Chondrocyte (in vitro differentiated cells): ENCODE measurements around the gene MRPL48. TPM values are rescaled to one million over a fixed set of nuclear protein-coding genes. Genes with fewer than 3 reads are reported as not detected.
A peak's percentile ranks its signal among the peaks of the same experiment; 100 is the strongest.

Experiments
- DNase-seq: peaks from one replicate; pipeline ENCODE4 v3.0.0; 2021; ENCODE audit warnings: mixed read lengths, low spot score
- H3K27ac Mint-ChIP-seq: one replicate; pipeline ENCODE4 v1.8.0; 2021; ENCODE audit warnings: mild to moderate bottlenecking, moderate library complexity, mixed read lengths; ENCODE audit not compliant: unreplicated experiment
- H3K27me3 Mint-ChIP-seq: 2 replicates; pipeline ENCODE4 v1.8.0; 2021; ENCODE audit warnings: low read depth, mixed read lengths
- H3K36me3 Mint-ChIP-seq: 2 replicates; pipeline ENCODE4 v1.8.0; 2021; ENCODE audit warnings: low read depth, mixed read lengths
- H3K4me1 Mint-ChIP-seq: 2 replicates; pipeline ENCODE4 v1.8.0; 2021; ENCODE audit warnings: low read depth, mild to moderate bottlenecking, mixed read lengths
- H3K4me3 Mint-ChIP-seq: one replicate; pipeline ENCODE4 v1.8.0; 2021; ENCODE audit warnings: mild to moderate bottlenecking, moderate library complexity, mixed read lengths; ENCODE audit not compliant: unreplicated experiment
- H3K9me3 Mint-ChIP-seq: 2 replicates; pipeline ENCODE4 v1.8.0; 2021; ENCODE audit warnings: low read depth, mixed read lengths
- long read RNA-seq: library from polyadenylated mRNA; stranded (forward); transcript quantifications from one replicate; pipeline ENCODE4 v2.0.0, GENCODE V29; 2021
- total RNA-seq: library from RNA; stranded (reverse); gene quantifications from 3 replicates; pipeline ENCODE4 v1.2.1, GENCODE V29; 2021
- TF ChIP-seq, protein P1 (sequence below): fragments of 200-600 bp; sonication (generic); IDR thresholded peaks from 2 replicates; pipeline ENCODE4 v1.5.0; 2021; ENCODE audit warnings: antibody characterized with exemption, mild to moderate bottlenecking, moderate library complexity

MRPL48 gene
- total RNA-seq = 21.2 to 29.8 TPM (median 25.8 TPM) in 3 replicates
- long read RNA-seq, transcript MRPL48-201 (8 exons, 1,536 nt) = major isoform, 15 of 24 reads
- long read RNA-seq, partial matches to known transcripts = 1 of 24 reads
- long read RNA-seq, other reads (novel, unspliced or antisense) = 6 of 24 reads

DNA sequence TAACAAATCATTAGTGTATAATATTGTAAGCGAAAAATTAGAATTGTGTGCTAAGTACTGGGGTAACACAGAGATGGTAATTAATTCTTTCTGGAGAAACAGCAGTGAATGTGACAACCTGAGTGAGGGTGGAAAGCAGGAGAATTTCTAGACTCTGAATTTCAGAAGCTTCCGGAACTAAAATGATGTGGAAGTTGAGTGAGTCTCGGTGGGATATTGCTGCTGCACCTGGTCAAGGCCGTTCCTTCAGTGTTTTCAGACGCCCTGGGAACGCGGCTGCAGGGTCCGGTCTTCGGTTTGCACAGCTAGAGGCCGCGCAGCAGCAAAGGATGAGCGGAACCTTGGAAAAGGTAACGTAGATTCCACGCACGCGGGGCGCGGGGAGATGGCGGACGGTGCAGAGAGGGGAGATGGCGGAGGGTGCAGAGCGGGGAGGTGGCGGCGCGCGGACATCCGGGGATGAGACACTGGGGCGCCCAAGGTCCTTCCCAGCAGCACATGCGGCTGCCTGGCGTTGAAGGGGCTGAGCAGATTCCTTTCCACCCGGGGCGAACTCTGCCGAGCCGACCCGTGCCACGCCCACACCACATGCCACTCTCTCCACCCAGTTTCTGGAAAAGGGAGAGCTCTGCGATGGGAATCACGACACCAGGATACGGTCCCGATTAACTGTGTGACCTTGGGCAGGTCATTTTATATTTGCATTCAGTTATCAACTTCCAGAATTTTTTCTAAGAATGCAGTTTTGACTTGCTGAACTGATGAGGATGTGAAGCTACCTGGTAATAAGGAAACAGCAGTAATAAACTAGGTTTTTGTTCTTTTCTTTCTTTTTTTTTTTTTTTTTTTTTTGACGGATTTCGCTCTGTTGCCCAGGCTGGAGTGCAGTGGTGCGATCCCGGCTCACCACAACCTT, at the start of gene MRPL48:
TSS of gene MRPL48 (plus strand) at position 232 of the 916 bp plus-strand sequence. CDS start at position 330, 98 bp downstream.
- Mint-ChIP-seq H3K4me1 (peaks cover 22% of the 10 kb centered on the region), H3K4me3 (peak within 1 kb of the TSS; percentile 97), H3K27me3 (no peaks in the 10 kb centered on the region), H3K9me3 (no peaks in the 10 kb centered on the region), H3K27ac (peak within 1 kb of the TSS; percentile 97), H3K36me3 (no peaks in the 10 kb centered on the region)
- DNase-seq = peak; percentile 98
- TF ChIP-seq, protein P1, sequence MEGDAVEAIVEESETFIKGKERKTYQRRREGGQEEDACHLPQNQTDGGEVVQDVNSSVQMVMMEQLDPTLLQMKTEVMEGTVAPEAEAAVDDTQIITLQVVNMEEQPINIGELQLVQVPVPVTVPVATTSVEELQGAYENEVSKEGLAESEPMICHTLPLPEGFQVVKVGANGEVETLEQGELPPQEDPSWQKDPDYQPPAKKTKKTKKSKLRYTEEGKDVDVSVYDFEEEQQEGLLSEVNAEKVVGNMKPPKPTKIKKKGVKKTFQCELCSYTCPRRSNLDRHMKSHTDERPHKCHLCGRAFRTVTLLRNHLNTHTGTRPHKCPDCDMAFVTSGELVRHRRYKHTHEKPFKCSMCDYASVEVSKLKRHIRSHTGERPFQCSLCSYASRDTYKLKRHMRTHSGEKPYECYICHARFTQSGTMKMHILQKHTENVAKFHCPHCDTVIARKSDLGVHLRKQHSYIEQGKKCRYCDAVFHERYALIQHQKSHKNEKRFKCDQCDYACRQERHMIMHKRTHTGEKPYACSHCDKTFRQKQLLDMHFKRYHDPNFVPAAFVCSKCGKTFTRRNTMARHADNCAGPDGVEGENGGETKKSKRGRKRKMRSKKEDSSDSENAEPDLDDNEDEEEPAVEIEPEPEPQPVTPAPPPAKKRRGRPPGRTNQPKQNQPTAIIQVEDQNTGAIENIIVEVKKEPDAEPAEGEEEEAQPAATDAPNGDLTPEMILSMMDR = no peak

DNA sequence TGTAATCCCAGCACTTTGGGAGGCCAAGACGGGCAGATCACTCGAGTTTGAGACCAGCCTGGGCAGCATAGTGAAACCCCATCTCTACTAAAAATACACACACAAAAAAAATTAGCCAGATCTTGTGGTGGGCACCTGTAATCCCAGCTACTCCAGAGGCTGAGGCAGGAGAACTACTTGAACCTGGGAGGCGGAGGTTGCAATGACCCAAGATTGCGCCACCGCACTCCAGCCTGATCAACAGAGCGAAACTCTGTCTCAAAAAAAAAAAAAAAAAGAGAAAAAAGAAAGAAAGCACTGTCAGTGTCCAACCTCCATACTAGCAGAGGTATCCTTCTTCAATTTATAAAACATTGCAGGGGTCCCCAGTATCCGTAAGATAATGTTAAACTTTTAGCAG, 44.6 kb upstream of the MRPL48 start:
- no peaks in the 10 kb centered on the region for H3K36me3 Mint-ChIP-seq
- no peak for DNase-seq
- no peak overlapping the region for H3K4me3 Mint-ChIP-seq
- no peaks in the 10 kb centered on the region for H3K27me3 Mint-ChIP-seq
- H3K4me1 Mint-ChIP-seq = peaks cover 35% of the 10 kb centered on the region
- H3K27ac Mint-ChIP-seq = peak overlapping the region; percentile 83
- no peaks in the 10 kb centered on the region for H3K9me3 Mint-ChIP-seq
- TF ChIP-seq, protein P1 = no peak

DNA sequence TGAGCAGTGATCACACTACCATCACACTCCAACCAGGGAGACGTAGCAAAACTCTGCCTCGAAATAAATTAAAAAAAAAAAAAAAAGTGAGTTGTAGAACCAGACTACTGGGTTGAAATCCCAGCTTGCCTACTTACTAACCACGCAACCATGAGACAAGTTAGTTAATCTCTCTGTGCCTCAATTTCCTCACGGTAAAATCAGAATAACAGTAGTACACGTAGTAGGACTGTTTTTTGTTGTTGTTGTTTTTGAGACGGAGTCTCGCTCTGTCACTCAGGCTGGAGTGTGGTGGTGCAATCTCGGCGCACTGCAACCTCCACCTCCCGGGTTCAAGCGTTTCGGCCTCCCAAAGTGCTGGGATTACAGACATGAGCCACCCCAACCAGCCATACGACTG, 41.0 kb upstream of the MRPL48 start:
- no peak overlapping the region for H3K4me3 Mint-ChIP-seq
- TF ChIP-seq, protein P1 = no peak
- no peaks in the 10 kb centered on the region for H3K36me3 Mint-ChIP-seq

DNA sequence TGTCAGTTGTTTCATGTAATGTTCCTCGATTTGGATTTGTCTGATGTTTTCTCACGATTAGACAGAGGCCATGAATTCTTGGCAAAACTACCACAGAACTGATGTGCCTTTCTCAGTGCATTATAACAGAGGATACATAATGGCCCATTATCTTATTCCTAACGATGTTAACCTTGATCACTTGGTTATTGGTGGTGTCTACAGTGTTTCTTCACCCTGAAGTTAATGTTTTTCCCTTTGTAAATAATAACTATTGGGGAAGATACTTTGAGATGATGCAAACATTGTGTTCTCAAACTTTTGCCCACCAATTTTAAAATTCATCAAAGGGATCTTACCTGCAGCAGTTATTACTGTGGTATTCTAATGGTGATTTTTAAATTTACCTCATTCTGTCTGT, 39.9 kb upstream of the MRPL48 start:
- no peak for DNase-seq
- Mint-ChIP-seq H3K4me3 (no peak overlapping the region), H3K4me1 (peaks cover 59% of the 10 kb centered on the region), H3K36me3 (no peaks in the 10 kb centered on the region), H3K9me3 (no peaks in the 10 kb centered on the region), H3K27me3 (no peaks in the 10 kb centered on the region), H3K27ac (peak overlapping the region; percentile 22)
- TF ChIP-seq, protein P1 = no peak

More for the DNA sequence above, 41.0 kb upstream of the MRPL48 start:
- peaks cover 48% of the 10 kb centered on the region for H3K4me1 Mint-ChIP-seq
- DNase-seq = no peak
- H3K9me3 Mint-ChIP-seq = no peaks in the 10 kb centered on the region
- H3K27ac Mint-ChIP-seq = no peak overlapping the region
- no peaks in the 10 kb centered on the region for H3K27me3 Mint-ChIP-seq

DNA sequence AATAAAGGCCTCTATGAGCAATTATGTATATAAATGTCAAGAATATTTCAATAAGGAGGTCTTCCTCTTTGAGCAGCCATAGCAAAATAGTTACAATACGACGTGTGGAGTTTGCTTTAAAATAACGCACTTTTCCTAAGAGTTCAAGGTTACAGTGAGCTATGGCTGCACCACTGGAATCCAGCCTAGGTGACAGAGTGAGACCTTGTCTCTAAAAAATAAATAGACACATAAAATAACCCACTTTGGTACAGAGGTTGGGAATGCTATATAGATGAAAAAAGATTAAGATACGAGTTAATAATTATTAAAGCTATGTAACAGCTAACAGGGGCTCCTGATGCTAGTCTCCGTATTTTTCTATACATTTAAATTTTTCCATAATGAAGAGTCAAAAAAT, 39.4 kb upstream of the MRPL48 start:
- Mint-ChIP-seq H3K4me1 (peaks cover 58% of the 10 kb centered on the region), H3K4me3 (no peak overlapping the region), H3K27ac (no peak overlapping the region), H3K9me3 (no peaks in the 10 kb centered on the region), H3K27me3 (no peaks in the 10 kb centered on the region), H3K36me3 (no peaks in the 10 kb centered on the region)
- no peak for DNase-seq
- TF ChIP-seq, protein P1 = no peak
